PC-3 (cell line): ENCODE results near the gene CXXC5. TPM values are rescaled to one million over a fixed set of nuclear protein-coding genes. Genes with fewer than 3 reads are reported as not detected.

Experiments
- ATAC-seq: fragments of 200-7000 bp; cut with Tn5 transposase; 2 replicates; pipeline ENCODE4 v1.9.1; 2020; ENCODE audit warnings: mild to moderate bottlenecking, moderate library complexity
- BruUV-seq: library from RNA; stranded (reverse); fragments of 400-500 nt; replicated peaks from 2 replicates; lab custom pipeline; 2021; lab: Mats Ljungman, UMichigan
- CTCF ChIA-PET: fragments of 300-600 bp; sonication (Branson Sonifier 250); formaldehyde crosslinking; loops from one replicate; lab custom pipeline; 2022; ENCODE audit warnings: antibody characterized with exemption; lab: Charles Lee
- POLR2A ChIA-PET: fragments of 300-600 bp; sonication (Branson Sonifier 250); formaldehyde crosslinking; loops from one replicate; lab custom pipeline; 2022; ENCODE audit warnings: antibody characterized with exemption; ENCODE audit not compliant: unreplicated experiment; lab: Charles Lee
- DNase-seq: peaks from one replicate; pipeline ENCODE4 v3.0.0-alpha.2; 2015
- H2AFZ ChIP-seq: fragments of 300-600 bp; sonication (generic); 2 replicates; pipeline ENCODE4 v1.6.0; 2016; ENCODE audit warnings: antibody characterized with exemption, low read length
- H3F3A ChIP-seq: fragments of 300-600 bp; sonication (generic); one replicate; pipeline ENCODE4 v1.6.0; 2017; ENCODE audit warnings: antibody characterized with exemption, low read length, control low read depth, mild to moderate bottlenecking; ENCODE audit not compliant: unreplicated experiment
- H3K27ac ChIP-seq: fragments of 300-600 bp; sonication (generic); 2 replicates; pipeline ENCODE4 v1.5.1; 2016; ENCODE audit warnings: mild to moderate bottlenecking, low read length
- H3K27me3 ChIP-seq: fragments of 300-600 bp; sonication (generic); 2 replicates; pipeline ENCODE4 v1.6.1; 2016; ENCODE audit warnings: low read length, mixed read lengths
- H3K36me3 ChIP-seq: fragments of 300-600 bp; sonication (generic); 2 replicates; pipeline ENCODE4 v1.6.1; 2016; ENCODE audit warnings: low read depth, mixed run types, low read length, mixed read lengths
- H3K4me1 ChIP-seq: fragments of 300-600 bp; sonication (generic); 2 replicates; pipeline ENCODE4 v1.5.1; 2016; ENCODE audit warnings: low read length; ENCODE audit not compliant: insufficient read depth
- H3K4me2 ChIP-seq: fragments of 300-600 bp; sonication (generic); 2 replicates; pipeline ENCODE4 v1.6.0; 2016; ENCODE audit warnings: low read length
- H3K4me3 ChIP-seq: fragments of 300-600 bp; sonication (generic); 2 replicates; pipeline ENCODE4 v1.5.1; 2016; ENCODE audit warnings: mild to moderate bottlenecking, low read length, mixed read lengths
- H3K79me2 ChIP-seq: fragments of 300-600 bp; sonication (generic); 2 replicates; pipeline ENCODE4 v1.6.1; 2017; ENCODE audit warnings: low read length, mixed read lengths
- H3K9ac ChIP-seq: fragments of 300-600 bp; sonication (generic); 2 replicates; pipeline ENCODE4 v1.6.0; 2016; ENCODE audit warnings: mild to moderate bottlenecking, low read length
- H3K9me2 ChIP-seq: fragments of 300-600 bp; sonication (generic); replicated peaks from 2 replicates; pipeline ENCODE4 v1.6.1; 2016; ENCODE audit warnings: mixed run types, low read length, mixed read lengths
- H3K9me3 ChIP-seq: fragments of 300-600 bp; sonication (generic); 2 replicates; pipeline ENCODE4 v1.6.1; 2016; ENCODE audit warnings: low read length, mixed read lengths
- H4K20me1 ChIP-seq: fragments of 300-600 bp; sonication (generic); 2 replicates; pipeline ENCODE4 v1.6.1; 2016; ENCODE audit warnings: low read length, mixed read lengths
- EZH2 ChIP-seq: fragments of 300-600 bp; sonication (generic); IDR thresholded peaks from one replicate; pipeline ENCODE4 v1.6.1; 2017; ENCODE audit warnings: antibody characterized with exemption, mild to moderate bottlenecking, low read length; ENCODE audit not compliant: unreplicated experiment
- EZH2phosphoT487 ChIP-seq: fragments of 300-600 bp; sonication (generic); IDR thresholded peaks from 2 replicates; pipeline ENCODE4 v1.6.1; 2018; ENCODE audit warnings: mild to moderate bottlenecking, antibody characterized with exemption, low read length, borderline replicate concordance
- intact Hi-C: fragments of 100-400 bp; cut with micrococcal nuclease; formaldehyde crosslinking; loops from 2 replicates; pipeline ENCODE4 v1.9.0; 2023
- total RNA-seq: library from RNA; depleted of rRNA; stranded (reverse); fragments of >200 nt; gene quantifications from 2 replicates; pipeline ENCODE4 v1.2.3, GENCODE V29; 2014
- TF ChIP-seq, protein P1 (sequence below): fragments of 300-600 bp; sonication (generic); conservative IDR thresholded peaks from 2 replicates; pipeline ENCODE4 v1.5.1; 2017; ENCODE audit warnings: antibody characterized with exemption, low read depth, mild to moderate bottlenecking, low read length

CXXC5 gene
- total RNA-seq, 1 experiment from 2014 or later = 31.1 TPM

DNA sequence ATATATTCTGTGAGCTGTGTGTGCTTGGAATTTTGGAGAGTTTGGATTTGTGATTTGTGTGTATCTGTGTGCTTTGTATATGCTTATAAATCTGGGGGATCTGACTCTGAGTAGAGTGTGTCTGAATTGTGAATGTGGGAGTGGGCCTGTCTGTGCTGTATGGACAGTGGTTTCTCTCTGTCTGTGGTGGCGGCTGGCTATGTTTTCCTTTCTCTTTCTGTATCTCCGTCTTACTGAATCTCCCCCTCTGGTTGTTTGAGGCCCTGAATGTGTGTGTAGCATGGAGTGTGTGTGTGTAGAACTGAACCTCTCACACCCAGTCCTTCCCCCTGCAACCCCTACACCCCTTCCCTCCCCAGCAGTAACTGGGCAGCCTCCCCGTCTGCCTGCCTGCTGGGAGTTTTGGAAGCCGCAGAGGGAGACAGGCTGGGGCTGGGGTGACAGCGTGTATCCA, 4.7 kb downstream of the CXXC5 start:
- no peak overlapping the region for H2AFZ ChIP-seq
- peaks cover 29% of the 10 kb centered on the region for H3K4me1 ChIP-seq
- intact Hi-C loops = no loop called here

DNA sequence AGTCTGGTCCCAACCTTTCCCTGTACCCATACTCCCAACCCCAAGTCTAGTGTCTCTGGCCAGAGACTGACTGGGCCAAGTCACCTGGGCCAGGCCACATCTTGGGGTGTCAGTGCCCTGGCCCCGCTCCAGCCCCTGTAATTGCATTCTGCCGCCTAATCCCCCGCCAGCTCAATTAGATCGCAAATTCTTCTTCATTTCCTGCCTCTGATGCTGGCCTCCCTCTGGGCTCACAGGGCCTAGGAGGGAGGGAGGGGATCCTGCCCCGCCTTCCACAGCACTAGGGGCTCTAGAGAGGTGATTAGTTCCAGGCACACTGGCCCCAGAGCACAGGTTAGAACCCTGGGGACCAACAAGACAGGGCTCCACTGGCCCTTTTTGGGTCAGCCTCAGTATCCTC, 5.5 kb downstream of the CXXC5 start:
- ChIA-PET CTCF (no interaction called here), POLR2A (no interaction called here)
- no peak overlapping the region for H3K4me2 ChIP-seq
- H3K79me2 ChIP-seq = peaks cover 75% of the 10 kb centered on the region
- no peak overlapping the region for H3K27ac ChIP-seq
- BruUV-seq = no TSS peak
- H3K4me3 ChIP-seq = no peak overlapping the region
- no peak overlapping the region for H3K9ac ChIP-seq
- no peak overlapping the region for H2AFZ ChIP-seq
- no peaks in the 10 kb centered on the region for H3K36me3 ChIP-seq
- TF ChIP-seq, protein P1, sequence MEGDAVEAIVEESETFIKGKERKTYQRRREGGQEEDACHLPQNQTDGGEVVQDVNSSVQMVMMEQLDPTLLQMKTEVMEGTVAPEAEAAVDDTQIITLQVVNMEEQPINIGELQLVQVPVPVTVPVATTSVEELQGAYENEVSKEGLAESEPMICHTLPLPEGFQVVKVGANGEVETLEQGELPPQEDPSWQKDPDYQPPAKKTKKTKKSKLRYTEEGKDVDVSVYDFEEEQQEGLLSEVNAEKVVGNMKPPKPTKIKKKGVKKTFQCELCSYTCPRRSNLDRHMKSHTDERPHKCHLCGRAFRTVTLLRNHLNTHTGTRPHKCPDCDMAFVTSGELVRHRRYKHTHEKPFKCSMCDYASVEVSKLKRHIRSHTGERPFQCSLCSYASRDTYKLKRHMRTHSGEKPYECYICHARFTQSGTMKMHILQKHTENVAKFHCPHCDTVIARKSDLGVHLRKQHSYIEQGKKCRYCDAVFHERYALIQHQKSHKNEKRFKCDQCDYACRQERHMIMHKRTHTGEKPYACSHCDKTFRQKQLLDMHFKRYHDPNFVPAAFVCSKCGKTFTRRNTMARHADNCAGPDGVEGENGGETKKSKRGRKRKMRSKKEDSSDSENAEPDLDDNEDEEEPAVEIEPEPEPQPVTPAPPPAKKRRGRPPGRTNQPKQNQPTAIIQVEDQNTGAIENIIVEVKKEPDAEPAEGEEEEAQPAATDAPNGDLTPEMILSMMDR = no peak
- TF ChIP-seq EZH2 = no peak
- TF ChIP-seq EZH2phosphoT487 = no peak
- ATAC-seq = no peak
- no peaks in the 10 kb centered on the region for H3K9me2 ChIP-seq
- intact Hi-C loops = no loop called here
- H4K20me1 ChIP-seq = 0 out of 2 replicates have a peak, but pooled peaks cover 12% of the 10 kb centered on the region
- no peaks in the 10 kb centered on the region for H3K9me3 ChIP-seq
- peaks cover 3% of the 10 kb centered on the region for H3F3A ChIP-seq
- peaks cover 16% of the 10 kb centered on the region for H3K27me3 ChIP-seq
- H3K4me1 ChIP-seq = peaks cover 28% of the 10 kb centered on the region
- DNase-seq = no peak

More for the DNA sequence above, 4.7 kb downstream of the CXXC5 start:
- Histone ChIP-seq H3K9me2 (no peaks in the 10 kb centered on the region), H3K79me2 (peaks cover 68% of the 10 kb centered on the region), H4K20me1 (0 out of 2 replicates have a peak, but pooled peaks cover 12% of the 10 kb centered on the region), H3K27me3 (peaks cover 16% of the 10 kb centered on the region), H3K27ac (peak overlapping the region; percentile 7; the same call in 1 of the 2 replicates), H3K9me3 (no peaks in the 10 kb centered on the region), H3F3A (peaks cover 3% of the 10 kb centered on the region), H3K36me3 (no peaks in the 10 kb centered on the region), H3K4me3 (no peak overlapping the region), H3K9ac (no peak overlapping the region), H3K4me2 (peak overlapping the region; percentile 27)
- DNase-seq (no peak), ATAC-seq (no peak)
- TF ChIP-seq, protein P1 = no peak
- TF ChIP-seq EZH2 = no peak
- TF ChIP-seq EZH2phosphoT487 = no peak
- no TSS peak for BruUV-seq
- POLR2A ChIA-PET = no interaction called here
- CTCF ChIA-PET = interaction anchor here (0.8 kb wide), 1 partner anchor 8 kb away, joined by 3 read pairs; no protein-coding TSS in a partner anchor

DNA sequence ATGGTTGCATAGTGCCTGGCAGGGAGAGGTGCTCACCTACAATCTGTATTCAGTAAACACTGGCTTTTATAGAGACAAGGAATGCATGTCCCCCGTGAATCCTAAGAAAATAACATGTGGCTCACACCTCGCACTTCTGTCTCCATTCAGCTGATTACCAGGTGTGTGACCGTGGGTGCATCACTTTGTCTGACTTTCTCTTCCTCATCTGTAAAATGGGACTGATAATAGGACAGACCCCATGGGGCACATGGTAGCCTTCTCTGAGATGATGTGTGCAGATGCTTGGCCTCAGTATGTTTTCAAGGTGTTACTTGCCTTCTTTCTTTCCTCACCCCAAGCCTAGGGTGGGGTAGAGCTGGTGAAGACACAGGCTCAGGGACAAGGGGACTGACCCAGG, 6.3 kb downstream of the CXXC5 start:
- 0 out of 2 replicates have a peak, but pooled peaks cover 12% of the 10 kb centered on the region for H4K20me1 ChIP-seq

More for the DNA sequence above, 6.3 kb downstream of the CXXC5 start:
- Histone ChIP-seq H3K9me3 (no peaks in the 10 kb centered on the region), H2AFZ (no peak overlapping the region), H3K27ac (no peak overlapping the region), H3K27me3 (peaks cover 13% of the 10 kb centered on the region), H3K79me2 (peaks cover 77% of the 10 kb centered on the region), H3K4me3 (no peak overlapping the region), H3K4me2 (no peak overlapping the region), H3K4me1 (peaks cover 36% of the 10 kb centered on the region), H3K36me3 (no peaks in the 10 kb centered on the region), H3K9me2 (no peaks in the 10 kb centered on the region), H3K9ac (no peak overlapping the region), H3F3A (peaks cover 3% of the 10 kb centered on the region)
- intact Hi-C loops = no loop called here
- ChIA-PET CTCF (no interaction called here), POLR2A (no interaction called here)
- no TSS peak for BruUV-seq
- no peak for TF ChIP-seq EZH2
- TF ChIP-seq, protein P1 = no peak
- no peak for TF ChIP-seq EZH2phosphoT487
- no peak for ATAC-seq
- DNase-seq = no peak
